Endothelial cell of umbilical vein (primary cell): ENCODE measurements around the gene CANT1. TPM values are rescaled to one million over a fixed set of nuclear protein-coding genes. Genes with fewer than 3 reads are reported as not detected.

Experiments used
- BruUV-seq: library from RNA; stranded (reverse); fragments of 400-500 nt; replicated peaks from 2 replicates; lab custom pipeline; 2021; lab: Mats Ljungman, UMichigan
- CTCF ChIA-PET: fragments of 300-600, 350-600 bp; sonication (Branson Sonifier 250); formaldehyde crosslinking; loops from one replicate; lab custom pipeline; 2021; ENCODE audit warnings: antibody characterized with exemption, inconsistent platforms; lab: Charles Lee
- POLR2A ChIA-PET: fragments of 300-600, 350-600 bp; sonication (Branson Sonifier 250); formaldehyde crosslinking; loops from one replicate; lab custom pipeline; 2021; ENCODE audit warnings: antibody characterized with exemption, inconsistent platforms; lab: Charles Lee
- DNase-seq: peaks from one replicate; pipeline ENCODE4 v3.0.0-alpha.2; 2011; ENCODE audit warnings: low read depth, low spot score
- FAIRE-seq: peaks from 2 replicates; lab custom pipeline; 2011; peaks lifted over from hg19 to GRCh38; lab: Jason Lieb, UNC
- H2AFZ ChIP-seq: 2 replicates; pipeline ENCODE4 v1.6.0; 2012; ENCODE audit warnings: low read depth, low read length, control low read depth, inconsistent platforms
- H3K27ac ChIP-seq: 2 replicates; pipeline ENCODE4 v1.5.1; 2011; ENCODE audit warnings: low read depth, mild to moderate bottlenecking, control low read depth, low read length, moderate library complexity; ENCODE audit not compliant: insufficient read depth
- H3K27me3 ChIP-seq, 2 experiments: 2 replicates each; pipeline versions ENCODE4 v1.6.0 to v1.6.1; 2011; ENCODE audit warnings: low read length in 2 of 2, mixed read lengths in 1 of 2; ENCODE audit not compliant: control insufficient read depth in 2 of 2, insufficient read depth in 2 of 2
- H3K36me3 ChIP-seq, 2 experiments: 2 replicates in 1 of 2; 3 replicates in 1 of 2; pipeline ENCODE4 v1.5.1; 2011; ENCODE audit warnings: low read length in 2 of 2, mild to moderate bottlenecking in 1 of 2, moderate library complexity in 1 of 2; ENCODE audit not compliant: control insufficient read depth in 2 of 2, insufficient read depth in 2 of 2; ENCODE audit errors: extremely low read depth in 1 of 2
- H3K4me1 ChIP-seq: 3 replicates; pipeline ENCODE4 v1.5.1; 2011; ENCODE audit warnings: mild to moderate bottlenecking, low read length; ENCODE audit not compliant: control insufficient read depth, insufficient read depth; ENCODE audit errors: extremely low read depth
- H3K4me2 ChIP-seq: 2 replicates; pipeline ENCODE4 v1.6.1; 2011; ENCODE audit warnings: low read length, control low read depth, mixed read lengths; ENCODE audit not compliant: insufficient read depth
- H3K4me3 ChIP-seq, 3 experiments: fragments of 200-600 bp in 1 of 3; sonication (generic), shearing (Covaris generic) in 1 of 3; replicated peaks in 1 of 3; 2 replicates each; pipeline ENCODE4 v1.5.1; 2011 to 2016; ENCODE audit warnings: control low read depth in 3 of 3, low read length in 3 of 3, mild to moderate bottlenecking in 2 of 3, inconsistent platforms in 1 of 3, low read depth in 1 of 3, moderate library complexity in 1 of 3; ENCODE audit not compliant: insufficient read depth in 1 of 3
- H3K79me2 ChIP-seq: 2 replicates; pipeline ENCODE4 v1.6.0; 2012; ENCODE audit warnings: low read length, inconsistent platforms; ENCODE audit not compliant: control insufficient read depth, insufficient read depth
- H3K9ac ChIP-seq: replicated peaks from 2 replicates; pipeline ENCODE3; 2011; ENCODE audit warnings: low read length, control low read depth; ENCODE audit not compliant: insufficient read depth; ENCODE audit errors: extremely low read depth
- H3K9me1 ChIP-seq: replicated peaks from 3 replicates; pipeline ENCODE4 v1.6.0; 2011; ENCODE audit warnings: mild to moderate bottlenecking, low read length; ENCODE audit not compliant: control insufficient read depth, insufficient read depth; ENCODE audit errors: extremely low read depth
- H3K9me3 ChIP-seq: replicated peaks from 2 replicates; pipeline ENCODE4 v1.5.1; 2012; ENCODE audit warnings: low read length, inconsistent platforms; ENCODE audit not compliant: control insufficient read depth, insufficient read depth
- H4K20me1 ChIP-seq: replicated peaks from 2 replicates; pipeline ENCODE3; 2011; ENCODE audit warnings: mild to moderate bottlenecking, low read length; ENCODE audit not compliant: control insufficient read depth, insufficient read depth; ENCODE audit errors: extremely low read depth
- EZH2 ChIP-seq: IDR thresholded peaks from 2 replicates; pipeline ENCODE4 v1.6.1; 2012; ENCODE audit warnings: borderline replicate concordance, low read depth, mild to moderate bottlenecking, moderate library complexity, low read length, inconsistent platforms; ENCODE audit not compliant: severe bottlenecking
- FOS ChIP-seq: IDR thresholded peaks from 2 replicates; pipeline ENCODE4 v1.6.1; 2011; ENCODE audit warnings: mild to moderate bottlenecking, low read length, moderate library complexity, borderline replicate concordance; ENCODE audit not compliant: insufficient read depth
- GATA2 ChIP-seq: IDR thresholded peaks from 2 replicates; pipeline ENCODE4 v1.7.0; 2011; ENCODE audit warnings: low read depth, mild to moderate bottlenecking, moderate library complexity, mixed read lengths, low read length; ENCODE audit not compliant: insufficient read length, insufficient read depth
- JUN ChIP-seq: IDR thresholded peaks from 2 replicates; pipeline ENCODE4 v1.6.1; 2011; ENCODE audit warnings: borderline replicate concordance, low read depth; ENCODE audit not compliant: insufficient read length, insufficient read depth
- MAX ChIP-seq: IDR thresholded peaks from 2 replicates; pipeline ENCODE4 v1.6.1; 2011; ENCODE audit not compliant: insufficient read depth, insufficient read length
- MYC ChIP-seq: IDR thresholded peaks from one replicate; pipeline ENCODE4 v1.6.1; 2011; ENCODE audit warnings: mild to moderate bottlenecking, low read depth, low read length
- POLR2A ChIP-seq: IDR thresholded peaks from 2 replicates; pipeline ENCODE4 v1.6.1; 2012; ENCODE audit warnings: low read depth, mild to moderate bottlenecking, control low read depth, low read length
- POLR2AphosphoS5 ChIP-seq: IDR thresholded peaks from 2 replicates; pipeline ENCODE4 v1.6.1; 2012; ENCODE audit warnings: low read depth, mild to moderate bottlenecking, control low read depth, low read length, moderate library complexity; ENCODE audit not compliant: insufficient read depth
- dilution Hi-C: fragments of 300-500 bp; cut with MboI; formaldehyde crosslinking; loops from one replicate; pipeline ENCODE4 v1.15.0; 2019; ENCODE audit warnings: low sequenced_read_pairs; ENCODE audit not compliant: extremely low pct_ligation_motif_present
- intact Hi-C: fragments of 100-400 bp; cut with micrococcal nuclease; formaldehyde crosslinking; loops from one replicate; pipeline ENCODE4 v1.10.0; 2022
- polyA plus RNA-seq, 4 experiments: library from polyadenylated mRNA; depleted of rRNA in 3 of 4; stranded (reverse) in 3 of 4; unstranded in 1 of 4; fragments of >200 nt; gene quantifications; 2 replicates each; pipeline versions ENCODE4 v1.2.1 to v1.2.3, GENCODE V29; 2011 to 2012; ENCODE audit warnings: missing spikeins in 1 of 4
- total RNA-seq: library from RNA; stranded (reverse); gene quantifications from 2 replicates; pipeline ENCODE4 v1.2.3, GENCODE V29; 2021
- TF ChIP-seq, protein P1 (sequence below), 2 donors: IDR thresholded peaks; 1 replicate in 1 of 2; 2 replicates in 1 of 2; pipeline ENCODE4 v1.5.1; 2011; ENCODE audit warnings: low read length in 2 of 2, mild to moderate bottlenecking in 2 of 2, moderate library complexity in 2 of 2, control low read depth in 1 of 2, inconsistent platforms in 1 of 2, low read depth in 1 of 2; ENCODE audit not compliant: insufficient read depth in 1 of 2; ENCODE audit errors: extremely low read depth in 1 of 2

The CANT1 gene
- total and polyA plus RNA-seq, 2 donors (not counting 3 experiments of a cell fraction or from before 2014, with no cell fraction given): 85.0 to 93.6 TPM

GRCh38 chr17:78976907-78977680 lies 32.5 kb downstream of the CANT1 start:
- FAIRE-seq (no peak), DNase-seq (no peak)
- Histone ChIP-seq H3K36me3 (no peaks in the 10 kb centered on the region), H3K79me2 (no peaks in the 10 kb centered on the region), H3K9me3 (no peaks in the 10 kb centered on the region), H3K4me1 (no peaks in the 10 kb centered on the region), H3K4me3 (no peak overlapping the region), H3K27me3 (no peaks in the 10 kb centered on the region), H3K4me2 (no peak overlapping the region), H2AFZ (no peak overlapping the region), H3K9me1 (no peaks in the 10 kb centered on the region), H3K9ac (no peak overlapping the region), H3K27ac (no peak overlapping the region), H4K20me1 (no peaks in the 10 kb centered on the region)
- intact Hi-C loops: no loop called here
- dilution Hi-C loops: no loop called here
- TF ChIP-seq POLR2A (no peak), JUN (no peak), EZH2 (no peak), MYC (no peak), GATA2 (no peak), MAX (no peak), POLR2AphosphoS5 (no peak), FOS (no peak)
- TF ChIP-seq, protein P1, sequence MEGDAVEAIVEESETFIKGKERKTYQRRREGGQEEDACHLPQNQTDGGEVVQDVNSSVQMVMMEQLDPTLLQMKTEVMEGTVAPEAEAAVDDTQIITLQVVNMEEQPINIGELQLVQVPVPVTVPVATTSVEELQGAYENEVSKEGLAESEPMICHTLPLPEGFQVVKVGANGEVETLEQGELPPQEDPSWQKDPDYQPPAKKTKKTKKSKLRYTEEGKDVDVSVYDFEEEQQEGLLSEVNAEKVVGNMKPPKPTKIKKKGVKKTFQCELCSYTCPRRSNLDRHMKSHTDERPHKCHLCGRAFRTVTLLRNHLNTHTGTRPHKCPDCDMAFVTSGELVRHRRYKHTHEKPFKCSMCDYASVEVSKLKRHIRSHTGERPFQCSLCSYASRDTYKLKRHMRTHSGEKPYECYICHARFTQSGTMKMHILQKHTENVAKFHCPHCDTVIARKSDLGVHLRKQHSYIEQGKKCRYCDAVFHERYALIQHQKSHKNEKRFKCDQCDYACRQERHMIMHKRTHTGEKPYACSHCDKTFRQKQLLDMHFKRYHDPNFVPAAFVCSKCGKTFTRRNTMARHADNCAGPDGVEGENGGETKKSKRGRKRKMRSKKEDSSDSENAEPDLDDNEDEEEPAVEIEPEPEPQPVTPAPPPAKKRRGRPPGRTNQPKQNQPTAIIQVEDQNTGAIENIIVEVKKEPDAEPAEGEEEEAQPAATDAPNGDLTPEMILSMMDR (IDR thresholded peaks at IDR 0.05; ENCODE audit: extremely low read depth in 1 of 2, insufficient read depth in 1 of 2, low read depth in 1 of 2, low read length in 2 of 2): no peak
- CTCF ChIA-PET: interaction anchor here (0.8 kb wide), 1 partner anchor 111 kb away, joined by 3 read pairs; no protein-coding TSS in a partner anchor
- POLR2A ChIA-PET: no interaction called here
- BruUV-seq: no TSS peak
